Cardiac muscle cell (in vitro differentiated cells and primary cell): ENCODE measurements around the gene CERS6. TPM values are rescaled to one million over a fixed set of nuclear protein-coding genes. Genes with fewer than 3 reads are reported as not detected.

Source experiments
- DNase-seq, 2 donors: peaks; one replicate each; pipeline versions ENCODE4 v3.0.0 to v3.0.0-alpha.2; 2010 to 2017; ENCODE audit warnings: low read depth in 1 of 2, low spot score in 1 of 2
- H3K27ac ChIP-seq: fragments of 200-600 bp; sonication (generic); 2 replicates; pipeline ENCODE4 v1.5.1; 2016
- H3K27me3 ChIP-seq: fragments of 200-600 bp; sonication (generic); 2 replicates; pipeline ENCODE4 v1.6.0; 2016; ENCODE audit warnings: control low read depth
- H3K36me3 ChIP-seq: fragments of 200-600 bp; sonication (generic); 2 replicates; pipeline ENCODE4 v1.5.1; 2016; ENCODE audit warnings: control low read depth
- H3K4me1 ChIP-seq: fragments of 200-600 bp; sonication (generic); 2 replicates; pipeline ENCODE4 v1.8.1; 2017; ENCODE audit warnings: low read depth, mild to moderate bottlenecking, mixed run types
- H3K4me3 ChIP-seq: fragments of 200-600 bp; sonication (generic); 2 replicates; pipeline ENCODE4 v1.5.1; 2016; ENCODE audit warnings: mild to moderate bottlenecking
- H3K9me3 ChIP-seq: fragments of 200-600 bp; sonication (generic); 2 replicates; pipeline ENCODE4 v1.5.1; 2017; ENCODE audit warnings: low read depth, mild to moderate bottlenecking, control low read depth
- polyA plus RNA-seq: library from polyadenylated mRNA; unstranded; fragments of >200 nt; fragmentation: Nextera tagmentation; extraction: Ambion mirVana; gene quantifications from 2 replicates; pipeline ENCODE4 v1.2.1, GENCODE V29; 2016
- total RNA-seq: library from RNA; depleted of rRNA; stranded (reverse); fragments of >200 nt; gene quantifications from 2 replicates; pipeline ENCODE4 v1.2.3, GENCODE V29; 2016
- TF ChIP-seq, protein P1 (sequence below): IDR thresholded peaks from 2 replicates; pipeline ENCODE4 v1.5.1; 2012; ENCODE audit warnings: low read depth, mild to moderate bottlenecking, low read length

Gene CERS6
- total and polyA plus RNA-seq, 2 experiments from 2014 or later = 17.1 to 26.6 TPM

DNA sequence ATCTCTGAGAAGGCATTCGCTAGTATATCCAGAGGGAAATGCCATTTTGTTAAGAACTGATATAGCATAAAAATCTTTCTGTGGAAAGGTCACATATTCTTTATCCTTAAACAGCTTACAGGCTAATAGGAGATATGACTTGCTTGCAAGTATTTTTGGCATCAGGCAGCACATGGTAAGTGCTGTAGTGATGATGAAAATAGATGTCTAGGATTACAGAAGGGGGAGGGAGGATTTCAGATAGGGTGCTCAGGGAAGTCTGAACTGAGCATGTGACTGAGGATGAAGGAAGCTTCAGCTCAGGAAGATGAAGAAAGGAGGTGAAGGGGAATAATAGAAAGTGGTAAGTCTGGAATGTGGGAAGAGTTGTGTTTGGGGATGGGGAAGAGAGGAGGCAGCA lies 187.9 kb downstream of the CERS6 start:
- Histone ChIP-seq H3K27ac (peak overlapping the region; percentile 73), H3K9me3 (no peaks in the 10 kb centered on the region), H3K4me1 (peaks cover 22% of the 10 kb centered on the region), H3K4me3 (no peak overlapping the region), H3K36me3 (no peaks in the 10 kb centered on the region), H3K27me3 (no peaks in the 10 kb centered on the region)
- TF ChIP-seq, protein P1, sequence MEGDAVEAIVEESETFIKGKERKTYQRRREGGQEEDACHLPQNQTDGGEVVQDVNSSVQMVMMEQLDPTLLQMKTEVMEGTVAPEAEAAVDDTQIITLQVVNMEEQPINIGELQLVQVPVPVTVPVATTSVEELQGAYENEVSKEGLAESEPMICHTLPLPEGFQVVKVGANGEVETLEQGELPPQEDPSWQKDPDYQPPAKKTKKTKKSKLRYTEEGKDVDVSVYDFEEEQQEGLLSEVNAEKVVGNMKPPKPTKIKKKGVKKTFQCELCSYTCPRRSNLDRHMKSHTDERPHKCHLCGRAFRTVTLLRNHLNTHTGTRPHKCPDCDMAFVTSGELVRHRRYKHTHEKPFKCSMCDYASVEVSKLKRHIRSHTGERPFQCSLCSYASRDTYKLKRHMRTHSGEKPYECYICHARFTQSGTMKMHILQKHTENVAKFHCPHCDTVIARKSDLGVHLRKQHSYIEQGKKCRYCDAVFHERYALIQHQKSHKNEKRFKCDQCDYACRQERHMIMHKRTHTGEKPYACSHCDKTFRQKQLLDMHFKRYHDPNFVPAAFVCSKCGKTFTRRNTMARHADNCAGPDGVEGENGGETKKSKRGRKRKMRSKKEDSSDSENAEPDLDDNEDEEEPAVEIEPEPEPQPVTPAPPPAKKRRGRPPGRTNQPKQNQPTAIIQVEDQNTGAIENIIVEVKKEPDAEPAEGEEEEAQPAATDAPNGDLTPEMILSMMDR = no peak
- DNase-seq = peak in 1 of 2 donors; percentile 51

DNA sequence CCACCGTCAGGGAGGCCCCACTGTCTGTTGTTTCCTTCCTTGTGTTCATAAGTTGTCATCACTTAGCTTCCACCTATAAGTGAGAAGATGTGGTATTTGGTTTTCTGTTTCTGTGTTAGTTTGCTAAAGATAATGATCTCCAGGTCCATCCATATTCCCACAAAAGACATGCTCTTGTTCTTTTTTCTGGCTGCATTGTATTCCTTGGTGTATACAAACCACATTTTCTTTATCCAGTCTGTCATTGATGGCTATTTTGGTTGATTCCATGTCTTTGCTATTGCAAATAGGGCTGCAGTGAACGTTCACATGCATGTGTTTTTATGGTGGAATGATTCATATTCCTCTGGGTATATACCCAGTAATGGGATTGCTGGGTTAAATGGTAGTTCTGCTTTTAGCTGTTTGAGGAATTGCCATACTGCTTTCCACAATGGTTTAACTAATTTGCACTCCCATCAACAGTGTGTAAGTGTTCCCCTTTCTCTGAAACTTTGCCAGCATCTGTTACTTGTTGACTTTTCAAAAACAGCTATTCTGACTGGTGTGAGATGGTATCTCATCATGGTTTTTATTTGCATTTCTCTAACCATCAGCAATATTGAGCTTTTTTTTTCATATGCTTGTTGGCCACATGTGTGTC lies 189.7 kb downstream of the CERS6 start:
- no peak overlapping the region for H3K4me3 ChIP-seq
- no peaks in the 10 kb centered on the region for H3K36me3 ChIP-seq
- TF ChIP-seq, protein P1 = no peak
- H3K27ac ChIP-seq = no peak overlapping the region
- peaks cover 25% of the 10 kb centered on the region for H3K4me1 ChIP-seq
- H3K27me3 ChIP-seq = no peaks in the 10 kb centered on the region
- no peaks in the 10 kb centered on the region for H3K9me3 ChIP-seq
- DNase-seq = no peak

DNA sequence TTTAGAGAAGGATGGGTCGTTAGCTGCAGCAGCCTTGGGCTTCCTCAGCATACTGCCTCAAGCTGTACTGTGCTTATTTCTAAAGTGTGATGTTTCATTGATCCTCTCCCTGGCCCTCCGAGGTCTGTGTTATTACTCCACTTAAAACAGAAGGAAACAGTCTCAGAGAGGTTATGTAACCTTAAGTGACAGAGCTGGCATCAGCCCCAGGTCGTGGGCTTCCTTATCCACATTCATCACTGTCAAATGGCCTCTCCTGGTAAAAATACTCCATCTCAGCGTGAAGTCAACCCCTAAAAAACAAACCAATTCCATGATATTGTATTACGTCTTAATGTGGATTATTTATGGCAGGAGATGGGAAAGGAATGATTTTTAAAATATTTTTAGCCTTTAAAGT lies 193.0 kb downstream of the CERS6 start:
- Histone ChIP-seq H3K36me3 (no peaks in the 10 kb centered on the region), H3K9me3 (no peaks in the 10 kb centered on the region), H3K4me3 (no peak overlapping the region), H3K27ac (peak overlapping the region; percentile 6), H3K27me3 (no peaks in the 10 kb centered on the region), H3K4me1 (peaks cover 25% of the 10 kb centered on the region)
- peak in 1 of 2 donors; percentile 29 for DNase-seq
- TF ChIP-seq, protein P1 = no peak

DNA sequence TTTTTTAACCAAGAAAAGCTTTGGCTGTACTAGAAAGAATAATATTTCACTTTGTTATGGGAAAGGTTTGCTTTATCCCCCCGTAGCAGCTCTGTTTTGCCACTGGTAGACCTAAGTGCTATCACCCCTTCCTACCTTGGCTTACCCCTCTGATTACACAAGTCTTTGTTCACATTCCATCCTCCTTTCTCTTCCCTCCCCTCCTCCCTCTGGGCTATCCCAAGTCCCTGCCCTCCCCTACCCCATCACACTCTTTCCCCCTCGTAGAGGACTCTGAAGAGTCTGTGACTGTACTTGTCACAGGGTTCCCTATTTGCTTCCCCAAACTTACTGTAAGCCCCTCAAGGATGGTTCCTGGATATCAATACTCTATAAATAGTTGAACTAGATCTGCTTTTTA lies 193.5 kb downstream of the CERS6 start:
- Histone ChIP-seq H3K9me3 (no peaks in the 10 kb centered on the region), H3K4me3 (no peak overlapping the region), H3K27me3 (no peaks in the 10 kb centered on the region), H3K4me1 (peaks cover 22% of the 10 kb centered on the region), H3K27ac (peak overlapping the region; percentile 6), H3K36me3 (no peaks in the 10 kb centered on the region)
- TF ChIP-seq, protein P1 = no peak
- DNase-seq = no peak

DNA sequence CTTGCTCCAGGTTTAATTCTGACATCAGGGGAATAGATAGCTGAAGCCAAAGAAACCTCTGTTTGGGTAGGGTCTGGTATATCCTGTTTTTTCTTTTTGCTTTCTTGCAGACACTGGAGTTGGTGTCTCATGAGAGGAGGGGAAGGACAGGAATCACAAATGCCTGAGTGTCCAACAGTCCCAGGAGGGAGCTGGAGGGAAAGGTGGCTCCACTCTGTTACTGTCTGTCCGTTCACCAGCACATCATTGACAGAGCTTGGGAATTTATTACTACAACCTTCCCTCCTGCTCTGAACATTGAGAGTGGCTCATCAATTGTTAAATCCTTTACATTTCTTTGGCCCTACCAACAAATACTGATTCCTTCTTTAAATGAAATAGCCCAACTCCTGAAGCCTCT lies 194.1 kb downstream of the CERS6 start:
- no peak for DNase-seq
- Histone ChIP-seq H3K27me3 (no peaks in the 10 kb centered on the region), H3K4me1 (peaks cover 21% of the 10 kb centered on the region), H3K36me3 (no peaks in the 10 kb centered on the region), H3K9me3 (no peaks in the 10 kb centered on the region), H3K27ac (no peak overlapping the region), H3K4me3 (no peak overlapping the region)
- TF ChIP-seq, protein P1 = no peak
